Measurements from ENCODE around the gene TMEM19. TPM values are rescaled to one million over a fixed set of nuclear protein-coding genes. Genes with fewer than 3 reads are reported as not detected.

Gene TMEM19
- polyA plus RNA-seq, 1 donor = 19.5 TPM

Other genes starting within 250 kb of the TMEM19 start
- gene LGR5, start 246.3 kb upstream of the TMEM19 start, polyA plus RNA-seq = 71.9 TPM
- 86.3 TPM for gene ZFC3H1, start 22.2 kb upstream of the TMEM19 start, polyA plus RNA-seq
- gene THAP2, start 21.8 kb upstream of the TMEM19 start, polyA plus RNA-seq = 9.4 TPM
- 53.1 TPM for gene RAB21, start 68.8 kb downstream of the TMEM19 start, polyA plus RNA-seq
- gene TBC1D15, start 153.7 kb downstream of the TMEM19 start, polyA plus RNA-seq = 48.7 TPM